ENCODE results near the gene CCSER1. TPM values are rescaled to one million over a fixed set of nuclear protein-coding genes. Genes with fewer than 3 reads are reported as not detected.
A peak's percentile ranks its signal among the peaks of the same experiment; 100 is the strongest.
"Not testable (repeated sequence)": the region's sequence is repeated elsewhere in the genome, so short reads cannot be mapped to it uniquely, and the experiment has no call there.

Gene CCSER1
- polyA plus RNA-seq, 4 donors, result 20.3 to 21.4 (median 20.7) TPM

DNA sequence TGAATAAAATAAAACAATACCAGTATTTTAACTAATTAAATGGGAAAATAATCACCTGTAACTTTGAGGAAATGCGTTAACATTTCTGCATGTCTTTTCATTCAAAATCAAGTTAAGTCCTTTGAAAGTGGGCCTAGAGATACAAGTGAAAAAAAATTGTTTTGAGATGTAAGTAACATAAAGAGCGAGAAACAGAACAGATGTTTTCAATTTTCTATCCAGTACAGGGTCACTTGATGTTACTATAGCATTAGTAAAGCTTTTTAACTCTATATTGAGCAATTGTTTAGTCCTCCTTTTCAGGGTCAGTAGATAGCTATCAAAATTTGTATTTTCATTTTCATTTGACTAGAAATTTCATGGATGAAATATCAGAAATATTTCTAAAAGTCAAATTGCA is 761.4 kb downstream of the CCSER1 start:
- DNase-seq (ENCODE audit: low read depth in 4 of 4, low spot score in 3 of 4), result no peak

DNA sequence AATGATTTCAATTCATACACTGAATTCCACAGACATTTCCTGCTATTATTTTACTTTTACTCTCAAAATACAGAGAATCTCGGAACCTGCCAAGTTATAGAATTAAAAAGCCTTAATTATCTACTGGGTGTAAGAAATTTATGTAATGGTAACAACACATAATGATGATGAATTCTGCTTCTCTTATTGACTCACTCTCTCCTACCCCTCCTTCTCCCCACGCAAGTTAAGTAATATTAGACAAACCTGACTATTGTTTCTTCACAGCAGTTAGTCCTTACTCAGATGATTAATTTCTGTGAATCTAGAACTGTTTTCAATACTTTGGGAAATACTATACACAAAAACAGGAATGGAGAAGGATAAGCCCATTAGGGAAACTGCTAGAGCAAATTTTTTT is 762.0 kb downstream of the CCSER1 start:
- DNase-seq (ENCODE audit: low read depth in 4 of 4, low spot score in 3 of 4), result no peak

DNA sequence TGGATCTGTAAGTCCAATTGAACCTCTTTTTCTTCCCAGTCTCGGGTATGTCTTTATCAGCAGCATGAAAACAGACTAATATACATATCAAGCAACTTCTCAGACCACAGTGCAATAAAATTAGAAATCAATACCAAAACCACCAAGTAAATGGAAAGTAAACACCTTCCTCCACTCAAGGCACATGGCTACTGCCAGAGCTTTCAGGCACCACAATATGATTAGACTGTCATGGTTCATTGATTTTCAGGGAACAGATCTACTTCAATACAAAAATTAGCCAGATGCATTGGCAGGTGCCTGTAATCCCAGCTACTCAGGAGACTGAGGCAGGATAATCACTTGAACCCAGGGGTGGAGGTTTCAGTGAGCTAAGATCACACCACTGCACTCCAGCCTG is 776.2 kb downstream of the CCSER1 start:
- DNase-seq (ENCODE audit: low read depth in 4 of 4, low spot score in 3 of 4), result not testable (repeated sequence)

DNA sequence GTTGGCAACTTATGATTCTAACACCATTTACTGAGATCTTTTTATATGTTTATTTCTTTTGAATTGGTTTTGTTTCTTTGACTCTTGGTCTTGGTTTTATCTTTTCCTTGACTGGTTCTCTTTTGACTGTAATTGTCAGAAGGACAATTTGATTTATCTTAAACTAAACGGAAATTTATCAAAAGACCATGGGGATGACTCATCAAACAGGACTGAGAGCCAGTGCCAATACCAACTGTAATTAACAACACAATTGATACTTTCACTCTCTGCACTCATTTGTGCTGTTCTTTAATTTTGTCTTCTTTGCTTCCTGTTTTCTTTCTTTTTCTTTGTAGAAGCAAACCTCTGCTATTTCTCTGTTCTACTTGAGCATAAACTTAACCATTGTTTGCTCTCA is 776.8 kb downstream of the CCSER1 start:
- no peak for DNase-seq (ENCODE audit: low read depth in 4 of 4, low spot score in 3 of 4)

DNA sequence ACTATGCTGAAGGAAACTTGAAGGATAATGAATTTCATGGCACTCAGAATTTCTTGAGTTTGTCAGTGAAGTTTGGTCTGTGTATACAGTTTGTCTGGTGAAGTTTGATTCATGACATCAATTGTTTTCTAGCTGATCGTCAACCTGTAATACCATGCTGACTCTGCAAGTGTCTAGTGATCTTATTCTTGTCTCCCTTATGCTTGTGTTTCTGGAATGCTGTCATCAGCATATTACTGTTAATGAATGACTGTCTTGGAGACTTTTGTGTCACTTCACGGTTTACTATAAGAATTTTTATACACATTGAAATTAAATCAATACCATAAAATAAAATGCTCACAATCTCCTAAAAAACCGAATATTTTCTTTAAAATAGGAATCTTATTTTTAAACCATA is 779.0 kb downstream of the CCSER1 start:
- DNase-seq (ENCODE audit: low read depth in 4 of 4, low spot score in 3 of 4), result no peak

DNA sequence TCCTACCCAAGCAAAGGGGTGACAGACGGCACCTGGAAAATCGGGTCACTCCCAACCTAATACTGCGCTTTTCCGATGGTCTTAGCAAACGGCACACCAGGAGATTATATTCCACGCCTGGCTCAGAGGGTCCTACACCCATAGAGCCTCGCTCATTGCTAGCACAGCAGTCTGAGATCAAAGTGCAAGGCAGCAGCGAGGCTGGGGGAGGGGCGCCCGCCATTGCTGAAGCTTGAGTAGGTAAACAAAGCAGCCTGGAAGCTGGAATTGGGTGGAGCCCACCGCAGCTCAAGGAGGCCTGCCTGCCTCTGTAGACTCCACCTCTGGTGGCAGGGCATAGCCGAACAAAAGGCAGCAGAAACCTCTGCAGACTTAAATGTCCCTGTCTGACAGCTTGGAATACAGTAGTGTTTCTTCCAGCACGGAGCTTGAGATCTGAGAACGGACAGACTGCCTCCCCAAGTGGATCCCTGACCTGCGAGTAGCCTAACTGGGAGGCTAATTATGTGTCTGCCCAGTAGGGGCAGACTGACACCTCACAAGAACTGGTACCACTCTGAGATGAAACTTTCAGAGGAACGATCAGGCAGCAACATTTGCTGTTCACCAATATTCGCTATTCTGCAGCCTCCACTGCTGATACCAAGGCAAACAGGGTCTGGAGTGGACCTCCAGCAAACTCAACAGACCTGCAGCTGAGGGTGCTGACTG is 784.7 kb downstream of the CCSER1 start:
- DNase-seq (ENCODE audit: low read depth in 4 of 4, low spot score in 3 of 4), result not testable (repeated sequence)

DNA sequence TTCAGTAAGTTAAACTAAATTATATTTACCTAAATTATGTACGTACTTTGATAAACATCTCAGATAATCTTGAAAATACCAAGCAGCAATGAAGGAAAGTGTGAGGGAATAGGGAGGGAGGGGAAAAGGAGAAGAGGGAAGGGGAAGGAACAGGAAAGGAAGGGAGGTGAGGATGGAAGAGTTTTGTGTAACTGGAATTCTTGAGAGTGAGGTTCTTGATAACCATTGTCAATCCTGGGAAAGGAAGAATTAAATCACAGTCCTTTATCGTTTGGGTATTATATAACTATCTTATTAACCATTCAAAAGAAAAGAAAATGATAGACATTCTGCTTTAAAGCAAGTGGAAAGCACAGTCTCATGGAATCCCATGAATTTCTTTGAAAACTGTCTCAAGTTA is 795.0 kb downstream of the CCSER1 start:
- no peak for DNase-seq (ENCODE audit: low read depth in 4 of 4, low spot score in 3 of 4)

DNA sequence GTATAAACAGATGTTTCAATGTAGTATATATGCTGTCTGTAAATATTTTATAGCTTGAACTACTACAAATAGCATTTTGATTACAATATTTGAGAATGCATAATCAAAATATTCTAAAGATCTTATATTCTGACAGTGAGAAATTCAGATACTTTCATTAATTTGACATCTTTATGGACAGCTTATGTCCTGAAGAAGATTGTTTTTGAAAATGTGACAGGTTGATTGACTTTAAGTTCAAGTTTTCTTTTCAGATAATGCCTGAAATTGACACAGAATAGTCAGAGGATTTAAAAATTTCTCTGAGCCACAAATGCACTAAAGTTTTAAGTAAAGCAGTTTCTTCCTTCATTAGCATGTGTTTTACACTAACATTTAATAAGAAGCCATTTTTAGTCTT is 799.8 kb downstream of the CCSER1 start:
- no peak for DNase-seq (ENCODE audit: low read depth in 4 of 4, low spot score in 3 of 4)

DNA sequence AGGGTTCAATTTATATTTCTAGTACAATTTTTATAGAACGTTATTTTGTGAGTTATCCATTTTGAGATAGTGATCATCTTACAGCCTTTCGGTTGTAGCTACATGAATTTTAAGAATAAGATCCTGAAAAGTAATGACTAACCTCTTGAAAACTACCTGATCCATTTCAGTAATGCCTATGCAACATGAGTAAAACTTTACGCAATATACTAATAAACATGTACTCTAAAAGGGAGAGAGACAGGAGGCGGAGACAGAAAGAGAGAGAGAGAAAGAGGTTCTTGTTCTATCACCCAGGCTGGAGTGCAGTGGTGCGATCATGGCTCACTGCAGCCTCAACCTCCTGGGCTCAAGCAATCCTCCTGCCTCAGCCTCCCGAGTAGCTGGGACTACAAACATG is 816.1 kb downstream of the CCSER1 start:
- DNase-seq (ENCODE audit: low read depth in 4 of 4, low spot score in 3 of 4), result no peak

DNA sequence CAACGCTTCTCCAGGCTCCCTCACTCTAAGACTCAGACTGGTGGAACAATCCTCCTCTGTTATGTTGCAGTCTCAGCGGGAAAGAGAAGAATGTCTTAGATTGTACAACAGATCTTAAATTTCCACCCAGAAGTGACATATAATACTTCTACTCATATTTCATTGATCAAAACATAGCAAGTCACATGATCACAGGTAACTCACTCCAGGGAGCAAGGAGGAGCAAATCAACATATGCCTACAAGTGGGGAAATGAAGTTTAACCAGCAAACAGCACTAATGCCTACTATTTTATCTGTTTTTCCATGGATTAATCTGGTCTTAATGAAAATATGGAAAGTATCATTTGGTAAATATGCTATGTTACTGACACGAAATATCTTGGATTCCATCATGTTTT is 819.8 kb downstream of the CCSER1 start:
- no peak for DNase-seq (ENCODE audit: low read depth in 4 of 4, low spot score in 3 of 4)

DNA sequence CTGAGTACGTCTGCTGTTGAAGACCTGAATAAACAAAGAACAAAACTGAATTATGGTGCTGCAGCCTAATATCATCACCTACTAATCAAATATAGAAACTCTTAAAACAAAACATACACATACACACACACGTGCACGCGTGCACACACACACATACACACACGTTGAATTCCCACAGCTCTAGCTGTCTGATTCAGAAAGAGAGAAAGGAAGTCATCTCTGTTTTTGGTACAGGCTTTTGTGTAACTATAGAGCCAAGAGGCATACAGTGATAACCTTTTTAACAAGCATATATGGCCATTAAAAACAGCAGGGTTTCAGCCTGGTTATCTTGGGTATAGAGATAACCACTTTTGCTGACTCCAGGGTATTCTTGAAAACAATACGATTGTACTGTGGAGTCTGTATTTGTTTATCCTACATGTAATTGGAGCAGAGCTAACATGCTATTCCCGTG is 823.2 kb downstream of the CCSER1 start:
- no peak for DNase-seq (ENCODE audit: low read depth in 4 of 4, low spot score in 3 of 4)

DNA sequence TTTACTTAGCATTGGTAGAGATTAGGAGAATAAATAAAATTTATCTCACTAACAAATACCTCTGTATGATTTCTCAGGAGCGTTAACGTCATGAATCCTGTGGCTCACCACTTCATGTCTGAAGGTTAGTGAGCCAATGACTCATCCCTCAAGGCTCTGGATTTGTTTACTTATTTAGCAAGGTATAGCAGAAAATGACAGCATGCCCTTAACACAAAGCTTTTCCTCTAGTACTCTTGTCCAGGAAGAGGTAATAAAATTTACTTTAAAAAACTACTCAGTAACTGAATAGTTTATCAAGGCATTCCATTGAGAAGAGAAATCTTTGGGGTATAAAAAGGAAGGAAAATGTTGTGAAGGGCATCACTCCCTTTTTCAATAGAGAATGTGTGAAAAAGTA is 823.8 kb downstream of the CCSER1 start:
- DNase-seq (ENCODE audit: low read depth in 4 of 4, low spot score in 3 of 4), result no peak

DNA sequence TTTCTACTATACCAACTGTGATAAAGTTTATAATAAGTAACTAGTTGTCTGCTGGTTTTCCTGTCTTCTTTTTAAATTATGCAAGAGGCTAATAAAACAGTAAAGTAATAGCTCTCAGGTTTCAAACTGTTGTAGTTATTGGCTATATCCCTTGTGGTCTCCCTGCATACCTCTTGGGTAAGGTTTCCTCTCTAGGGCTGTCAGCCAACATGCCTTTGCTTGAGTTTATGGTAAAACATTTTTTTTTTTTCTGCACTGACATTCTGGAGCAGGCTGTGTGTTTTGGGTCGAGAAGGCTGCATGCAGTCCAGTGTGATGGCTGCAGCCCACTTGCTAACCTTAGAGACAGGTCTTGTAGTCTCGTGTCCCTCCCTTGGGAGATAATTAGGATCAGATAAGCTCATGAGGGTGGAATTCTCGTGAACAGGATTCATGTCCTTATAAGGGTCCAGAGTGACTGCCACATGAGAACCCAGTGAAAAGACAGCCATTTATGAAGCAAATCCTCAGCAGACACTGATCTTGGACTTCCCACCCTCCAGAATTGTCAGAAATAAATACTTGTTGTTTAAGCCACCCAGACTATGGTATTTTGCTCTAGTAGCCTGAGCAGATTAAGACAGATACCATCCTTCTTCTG is 831.2 kb downstream of the CCSER1 start:
- no peak for DNase-seq (ENCODE audit: low read depth in 4 of 4, low spot score in 3 of 4)

DNA sequence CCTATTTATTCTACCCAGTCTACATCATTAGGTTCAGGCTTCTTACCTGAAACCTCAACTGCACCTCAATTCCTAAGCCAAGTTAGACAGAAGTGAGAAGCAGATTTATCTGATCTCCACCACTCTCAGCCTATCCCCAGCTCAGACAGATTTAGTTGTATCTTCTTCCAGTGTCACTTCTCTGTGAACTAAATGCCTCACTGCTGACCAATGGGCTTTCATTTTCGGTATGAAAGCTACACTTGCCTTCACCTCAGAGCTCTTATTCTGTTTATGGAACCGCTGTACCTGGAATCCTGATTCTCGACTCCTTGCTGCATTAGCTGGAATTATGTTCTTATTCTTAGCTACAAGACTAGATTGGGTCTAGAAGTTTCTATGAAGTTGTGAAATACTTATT is 833.2 kb downstream of the CCSER1 start:
- DNase-seq (ENCODE audit: low read depth in 4 of 4, low spot score in 3 of 4), result no peak

DNA sequence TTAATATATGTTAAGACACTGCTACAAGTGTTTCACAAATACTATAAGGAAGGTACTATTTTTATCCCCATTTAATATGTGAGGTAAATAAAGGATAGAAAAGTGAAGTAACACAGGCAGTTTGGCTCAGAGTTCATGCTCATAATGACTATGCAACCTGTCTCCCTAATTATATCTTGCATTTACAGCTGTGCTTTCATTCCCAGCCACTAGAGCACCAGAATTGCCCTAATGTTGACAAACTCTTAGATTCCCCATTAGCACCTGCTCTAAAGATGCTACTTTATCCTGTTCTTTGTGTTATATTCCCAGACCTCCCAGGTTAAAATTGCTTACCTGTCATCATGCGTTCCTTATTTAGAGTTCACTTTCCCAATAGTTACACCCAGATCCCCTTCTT is 833.6 kb downstream of the CCSER1 start:
- no peak for DNase-seq (ENCODE audit: low read depth in 4 of 4, low spot score in 3 of 4)

DNA sequence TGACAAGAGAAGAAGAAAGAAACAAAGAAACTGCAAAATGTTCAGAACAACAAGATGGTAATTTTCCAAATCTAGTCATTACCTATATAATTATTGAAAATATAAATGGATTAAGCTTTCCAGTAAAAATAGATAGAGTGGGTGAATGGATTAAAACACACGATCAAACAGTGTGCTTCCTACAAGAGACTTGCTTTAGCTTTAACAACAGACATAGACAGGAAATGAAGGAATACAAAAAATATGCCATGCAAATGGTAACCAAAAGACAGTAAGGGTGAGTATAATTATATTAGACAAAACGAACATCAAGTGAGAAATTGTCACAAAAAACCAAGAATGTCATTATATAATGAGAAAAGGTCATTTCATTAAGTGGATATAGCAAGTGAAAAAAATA is 842.8 kb downstream of the CCSER1 start:
- DNase-seq (ENCODE audit: low read depth in 4 of 4, low spot score in 3 of 4), result no peak

DNA sequence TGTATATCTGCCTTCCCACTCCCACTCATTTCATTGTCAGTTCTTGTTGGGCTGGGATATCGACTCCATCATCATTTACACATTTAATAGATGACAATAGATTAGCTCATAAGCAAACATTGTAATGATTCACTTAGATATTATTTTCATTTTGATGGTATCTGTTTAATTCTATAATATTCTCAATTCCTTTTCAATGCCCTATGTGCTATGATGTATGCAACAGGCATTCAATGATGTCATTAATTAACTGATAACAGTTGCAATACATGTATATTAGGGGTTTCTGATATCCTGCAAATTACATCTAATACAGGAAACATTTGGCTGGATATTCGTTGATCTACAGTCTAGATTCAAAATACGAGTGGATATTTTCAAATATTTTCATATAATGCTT is 850.5 kb downstream of the CCSER1 start:
- no peak for DNase-seq (ENCODE audit: low read depth in 4 of 4, low spot score in 3 of 4)

DNA sequence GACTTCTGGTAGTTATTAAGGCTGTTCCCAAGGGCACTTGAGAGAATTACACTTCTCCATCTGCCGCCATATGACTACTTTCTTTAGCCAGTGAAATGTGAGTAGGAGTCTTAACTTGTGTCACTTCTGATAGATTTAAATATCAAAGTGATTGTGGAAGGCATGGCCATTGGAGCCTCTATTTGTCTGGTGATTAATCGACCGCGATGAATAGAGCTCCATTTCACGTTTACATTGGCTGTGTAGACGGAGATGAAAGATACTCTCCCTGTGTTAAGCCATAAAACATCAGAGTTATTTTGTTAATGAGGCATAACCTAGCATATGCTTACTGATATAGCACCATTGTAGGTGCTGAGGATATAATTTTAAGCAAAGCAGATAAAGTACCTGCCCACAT is 852.4 kb downstream of the CCSER1 start:
- peak in 1 of 4 donors; percentile 26 for DNase-seq (ENCODE audit: low read depth in 4 of 4, low spot score in 3 of 4)

DNA sequence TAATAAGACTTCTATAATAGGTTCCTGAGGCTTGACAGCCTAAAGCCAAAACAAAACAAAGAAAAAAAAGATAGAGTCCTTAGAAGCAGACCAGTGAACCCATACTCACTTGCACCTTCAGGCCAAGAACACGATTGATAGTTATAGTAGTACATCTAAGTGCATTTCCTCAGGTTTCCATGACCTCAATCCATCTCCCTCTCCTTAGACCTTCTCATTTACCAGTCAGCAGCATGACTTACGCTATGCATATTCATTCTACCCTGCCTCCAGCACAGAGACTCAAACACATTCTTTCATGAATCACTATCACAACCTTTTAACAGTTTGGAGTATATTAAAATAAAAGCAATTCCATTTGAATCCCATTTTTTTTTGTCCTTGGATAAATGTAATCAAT is 855.6 kb downstream of the CCSER1 start:
- no peak for DNase-seq (ENCODE audit: low read depth in 4 of 4, low spot score in 3 of 4)

DNA sequence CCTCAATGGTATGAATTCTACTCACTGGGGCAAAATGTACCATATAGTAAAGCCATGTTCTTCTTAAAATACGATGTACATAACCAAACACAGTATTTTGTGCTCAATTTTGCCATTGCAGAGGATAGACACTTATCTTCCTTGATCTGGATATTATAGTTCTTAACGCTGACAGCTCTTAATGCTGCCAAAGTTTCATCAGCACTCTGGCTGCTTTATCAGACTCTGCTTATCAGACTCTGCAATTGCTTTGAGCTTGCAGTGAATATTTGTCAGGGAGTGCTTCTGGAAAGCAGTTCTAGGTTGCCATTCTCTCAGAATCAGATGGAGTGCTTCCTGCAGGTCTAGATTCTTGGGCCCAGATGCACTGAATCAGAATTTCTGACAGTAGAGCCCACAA is 863.1 kb downstream of the CCSER1 start:
- no peak for DNase-seq (ENCODE audit: low read depth in 4 of 4, low spot score in 3 of 4)

DNA sequence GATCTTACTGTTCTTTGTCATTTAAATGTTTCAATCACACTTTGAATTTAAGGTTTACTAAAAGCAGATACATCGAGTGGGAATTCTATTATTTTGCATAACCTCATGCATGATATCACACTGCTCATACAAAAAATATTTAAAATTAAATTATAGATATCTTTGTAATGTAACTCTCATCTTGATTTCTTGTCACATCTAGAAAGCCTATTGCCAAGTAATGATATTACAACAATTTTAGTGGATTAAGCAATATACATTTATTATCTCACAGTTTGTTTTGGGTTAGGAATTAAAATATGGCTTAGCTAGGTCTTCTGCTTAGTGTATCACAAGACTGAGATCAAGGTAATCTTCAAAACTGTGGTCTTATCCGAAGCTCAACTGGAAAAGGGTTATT is 865.0 kb downstream of the CCSER1 start:
- no peak for DNase-seq (ENCODE audit: low read depth in 4 of 4, low spot score in 3 of 4)

DNA sequence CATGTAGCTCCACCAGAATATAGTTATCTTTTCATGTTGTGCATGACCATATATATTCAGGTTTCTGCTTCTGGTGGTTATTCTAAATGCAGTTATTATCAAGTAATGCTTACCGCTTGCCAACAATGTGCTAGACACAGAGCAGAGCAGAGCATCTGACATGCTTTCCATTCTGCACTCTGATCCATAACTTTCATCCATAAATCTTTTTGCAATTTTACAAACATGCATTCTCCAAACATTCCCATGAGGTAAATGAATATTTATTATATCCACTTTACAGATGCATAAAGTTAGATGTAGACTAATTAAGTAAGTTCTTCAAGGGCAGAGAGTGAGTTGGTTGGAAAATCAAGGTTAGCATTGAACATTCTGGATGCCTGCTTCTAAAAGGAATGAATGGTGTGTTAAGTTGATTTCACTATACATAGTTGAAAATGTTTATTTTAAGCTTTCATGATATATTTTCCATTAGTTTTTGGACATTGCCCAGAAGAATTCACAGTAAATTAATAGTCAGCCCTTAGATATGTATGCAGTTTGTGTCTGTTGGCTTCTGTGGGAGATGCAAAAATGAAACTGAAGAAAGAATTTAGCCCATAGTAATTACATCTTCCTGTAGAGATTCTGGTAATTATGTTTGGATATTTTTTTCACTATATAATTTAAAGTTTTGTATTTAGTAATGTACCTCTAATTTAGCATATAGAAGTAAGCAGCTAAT is 867.8 kb downstream of the CCSER1 start:
- DNase-seq (ENCODE audit: low read depth in 4 of 4, low spot score in 3 of 4), result no peak

Data from right renal pelvis (tissue), 4 donors.